IMR-90 (cell line): ENCODE data around the gene EPN2. TPM values are rescaled to one million over a fixed set of nuclear protein-coding genes. Genes with fewer than 3 reads are reported as not detected.

Experiments
- ATAC-seq: fragments of 200-7000 bp; cut with Tn5 transposase; 2 replicates; pipeline ENCODE4 v1.9.1; 2020; ENCODE audit warnings: low read depth, mild to moderate bottlenecking, moderate library complexity
- BruUV-seq: library from RNA; stranded (reverse); fragments of 400-500 nt; replicated peaks from 2 replicates; lab custom pipeline; 2021; lab: Mats Ljungman, UMichigan
- CTCF ChIA-PET: fragments of 300-600 bp; formaldehyde crosslinking; extraction: SDS; loops from one replicate; lab custom pipeline; 2021; ENCODE audit warnings: antibody characterized with exemption; lab: Yijun Ruan, JAX
- POLR2A ChIA-PET: fragments of 300-600 bp; sonication (Branson Sonifier 250); formaldehyde crosslinking; loops from one replicate; lab custom pipeline; 2022; ENCODE audit warnings: antibody characterized with exemption; ENCODE audit not compliant: unreplicated experiment; lab: Charles Lee
- DNase-seq: peaks from one replicate; pipeline ENCODE4 v3.0.0; 2013
- H2AFZ ChIP-seq: replicated peaks from 2 replicates; pipeline ENCODE3; 2013; ENCODE audit warnings: low read length, mild to moderate bottlenecking; ENCODE audit not compliant: poor library complexity
- H2AK5ac ChIP-seq: 2 replicates; pipeline ENCODE4 v1.6.1; 2013; ENCODE audit warnings: low read depth, low read length, inconsistent platforms
- H2AK9ac ChIP-seq: replicated peaks from 2 replicates; pipeline ENCODE3; 2013; ENCODE audit warnings: mild to moderate bottlenecking, low read depth, low read length, moderate library complexity; ENCODE audit not compliant: poor library complexity
- H2BK120ac ChIP-seq: 2 replicates; pipeline ENCODE4 v1.6.1; 2013; ENCODE audit warnings: low read depth, low read length, inconsistent platforms
- H2BK15ac ChIP-seq: 3 replicates; pipeline ENCODE4 v1.6.1; 2013; ENCODE audit warnings: low read depth, low read length, inconsistent platforms
- H2BK20ac ChIP-seq: 2 replicates; pipeline ENCODE4 v1.6.1; 2013; ENCODE audit warnings: low read depth, mild to moderate bottlenecking, inconsistent platforms, low read length, moderate library complexity
- H2BK5ac ChIP-seq: 2 replicates; pipeline ENCODE4 v1.6.1; 2013; ENCODE audit warnings: mild to moderate bottlenecking, low read depth, low read length, inconsistent platforms; ENCODE audit not compliant: poor library complexity, severe bottlenecking
- H3K14ac ChIP-seq: replicated peaks from 2 replicates; pipeline ENCODE4 v1.6.1; 2013; ENCODE audit warnings: low read depth, low read length, inconsistent platforms
- H3K18ac ChIP-seq: 2 replicates; pipeline ENCODE4 v1.6.1; 2013; ENCODE audit warnings: low read depth, low read length, control low read depth
- H3K23ac ChIP-seq: 2 replicates; pipeline ENCODE4 v1.6.1; 2013; ENCODE audit warnings: low read depth, low read length, inconsistent platforms
- H3K27ac ChIP-seq: 2 replicates; pipeline ENCODE4 v1.5.1; 2013; ENCODE audit warnings: mild to moderate bottlenecking, control low read depth, low read length; ENCODE audit not compliant: insufficient read depth
- H3K27me3 ChIP-seq: 2 replicates; pipeline ENCODE4 v1.6.1; 2013; ENCODE audit warnings: low read length; ENCODE audit not compliant: control insufficient read depth, insufficient read depth
- H3K36me3 ChIP-seq: 2 replicates; pipeline ENCODE4 v1.6.1; 2013; ENCODE audit warnings: low read length, mixed read lengths; ENCODE audit not compliant: control insufficient read depth, insufficient read depth
- H3K4ac ChIP-seq: 2 replicates; pipeline ENCODE4 v1.6.1; 2013; ENCODE audit warnings: low read depth, low read length, inconsistent platforms
- H3K4me1 ChIP-seq: 2 replicates; pipeline ENCODE4 v1.6.1; 2013; ENCODE audit warnings: low read length, mixed read lengths; ENCODE audit not compliant: control insufficient read depth, insufficient read depth
- H3K4me2 ChIP-seq: 2 replicates; pipeline ENCODE4 v1.6.1; 2013; ENCODE audit warnings: low read depth, mild to moderate bottlenecking, control low read depth, low read length, moderate library complexity
- H3K4me3 ChIP-seq: 2 replicates; pipeline ENCODE4 v1.5.1; 2013; ENCODE audit warnings: low read depth, mild to moderate bottlenecking, control low read depth, low read length, moderate library complexity; ENCODE audit not compliant: insufficient read depth
- H3K56ac ChIP-seq: 2 replicates; pipeline ENCODE4 v1.6.1; 2013; ENCODE audit warnings: low read length, inconsistent platforms; ENCODE audit not compliant: insufficient read depth; ENCODE audit errors: extremely low read depth
- H3K79me1 ChIP-seq, 2 experiments: 2 replicates each; pipeline ENCODE4 v1.6.1; 2013; ENCODE audit warnings: low read length in 2 of 2, inconsistent platforms in 1 of 2, low read depth in 1 of 2
- H3K9ac ChIP-seq: 2 replicates; pipeline ENCODE4 v1.6.1; 2013; ENCODE audit warnings: low read depth, low read length, control low read depth
- H3K9me1 ChIP-seq: 2 replicates; pipeline ENCODE4 v1.6.1; 2013; ENCODE audit warnings: low read length, inconsistent platforms; ENCODE audit not compliant: insufficient read depth
- H3K9me3 ChIP-seq: 2 replicates; pipeline ENCODE4 v1.6.1; 2013; ENCODE audit warnings: low read length; ENCODE audit not compliant: control insufficient read depth, insufficient read depth
- H4K20me1 ChIP-seq: 2 replicates; pipeline ENCODE4 v1.6.1; 2013; ENCODE audit warnings: low read length, inconsistent platforms; ENCODE audit not compliant: insufficient read depth
- H4K5ac ChIP-seq: 2 replicates; pipeline ENCODE4 v1.6.1; 2013; ENCODE audit warnings: mild to moderate bottlenecking, low read depth, low read length, control low read depth
- H4K8ac ChIP-seq, 2 experiments: 2 replicates each; pipeline ENCODE4 v1.6.1; 2013; ENCODE audit warnings: low read depth in 2 of 2, low read length in 2 of 2, control low read depth in 1 of 2, inconsistent platforms in 1 of 2
- H4K91ac ChIP-seq: 2 replicates; pipeline ENCODE4 v1.6.1; 2013; ENCODE audit warnings: low read depth, low read length, inconsistent platforms; ENCODE audit not compliant: insufficient read depth
- WGBS, 2 experiments: methylation state at CpG; one replicate each; pipeline versions ENCODE4 v1.1.5 to v1.1.7; 2013; ENCODE audit warnings: missing lambda C conversion rate in 2 of 2; ENCODE audit not compliant: insufficient read length in 1 of 2; ENCODE audit errors: extremely low coverage in 2 of 2; 5-methylcytosine and 5-hydroxymethylcytosine counted together
- dilution Hi-C: fragments of 300-500 bp; cut with HindIII; formaldehyde crosslinking; loops from one replicate; pipeline ENCODE4 v1.14.3; 2018; ENCODE audit warnings: low sequenced_read_pairs; ENCODE audit not compliant: unreplicated experiment
- in situ Hi-C: fragments of 300-500 bp; cut with MboI; formaldehyde crosslinking; loops from 3 replicates; pipeline ENCODE4 v1.14.3; 2019; ENCODE audit warnings: low sequenced_read_pairs, inconsistent platforms, mixed read lengths
- intact Hi-C: fragments of 100-400 bp; cut with micrococcal nuclease; formaldehyde crosslinking; loops from 2 replicates; pipeline ENCODE4 v1.10.0; 2022
- polyA plus RNA-seq, 3 experiments: library from polyadenylated mRNA; depleted of rRNA; stranded (reverse); fragments of >200 nt; gene quantifications; 2 replicates each; pipeline ENCODE4 v1.2.3, GENCODE V29; 2012; ENCODE audit warnings: low replicate concordance in 1 of 3
- total RNA-seq: library from RNA; depleted of rRNA; stranded (reverse); fragments of >200 nt; gene quantifications from 2 replicates; pipeline ENCODE4 v1.2.3, GENCODE V29; 2012
- TF ChIP-seq, protein P1 (sequence below): conservative IDR thresholded peaks from 2 replicates; pipeline ENCODE4 v1.5.1; 2012; ENCODE audit warnings: mild to moderate bottlenecking, low read depth, low read length, improper control_type of control experiment

The EPN2 gene
- total and polyA plus RNA-seq, 2 of the 4 experiments (the other 2 are of a cell fraction), result 14.9 to 25.3 TPM

DNA sequence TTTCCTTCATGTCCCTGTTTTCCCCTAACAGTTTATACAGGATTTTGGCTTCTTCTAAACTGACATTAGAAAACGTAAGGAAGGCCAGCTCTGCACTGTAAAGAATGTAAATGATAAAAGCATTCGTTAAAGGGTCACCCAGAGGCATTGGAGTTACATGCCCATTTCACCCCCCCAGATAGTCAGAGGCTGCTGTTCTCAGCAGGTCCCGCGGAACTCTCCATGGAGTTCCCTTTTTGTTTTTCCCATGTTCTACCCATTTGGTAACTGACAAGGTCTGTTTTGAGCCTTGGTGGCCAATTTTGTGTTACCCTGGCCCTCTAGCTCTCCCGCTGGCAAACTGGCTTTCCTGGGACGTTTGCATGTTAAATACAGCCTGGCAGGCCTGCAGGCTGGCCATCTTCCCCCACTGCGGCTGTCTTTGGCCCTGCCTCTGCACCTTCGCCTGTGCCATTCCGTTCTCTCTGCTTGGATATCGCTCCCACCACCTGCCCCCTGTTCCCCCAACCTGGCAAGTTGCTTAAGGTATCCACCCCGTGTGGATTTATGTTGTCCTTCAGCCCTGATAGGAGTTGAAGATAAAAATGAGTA is 49.7 kb downstream of the EPN2 start:
- Histone ChIP-seq H3K23ac (no peak overlapping the region), H2BK5ac (no peak overlapping the region), H2BK15ac (no peak overlapping the region), H4K8ac (no peak overlapping the region), H3K18ac (no peak overlapping the region), H3K14ac (no peak overlapping the region), H2AK9ac (no peak overlapping the region), H4K20me1 (peaks cover 77% of the 10 kb centered on the region), H3K36me3 (peaks cover 17% of the 10 kb centered on the region), H2BK20ac (no peak overlapping the region), H3K27me3 (no peaks in the 10 kb centered on the region), H3K4me1 (peaks cover 15% of the 10 kb centered on the region), H4K91ac (no peak overlapping the region), H3K27ac (no peak overlapping the region), H2AK5ac (no peak overlapping the region), H3K79me1 (peaks cover 25 to 93% of the 10 kb centered on the region in 2 experiments), H3K4me2 (no peak overlapping the region), H3K9me3 (no peaks in the 10 kb centered on the region), H3K4me3 (no peak overlapping the region), H3K9me1 (peaks cover 37% of the 10 kb centered on the region), H3K56ac (no peak overlapping the region), H3K4ac (no peak overlapping the region), H4K5ac (no peak overlapping the region), H3K9ac (no peak overlapping the region), H2AFZ (no peak overlapping the region), H2BK120ac (no peak overlapping the region)
- ATAC-seq (no peak), DNase-seq (no peak)
- ChIA-PET POLR2A (no interaction called here), CTCF (no interaction called here)
- intact Hi-C loops (no loop called here), dilution Hi-C loops (no loop called here), in situ Hi-C loops (no loop called here)
- WGBS, 2 experiments, result 72% methylated on average over 3 of the region's 11 CpGs; no CpG with 5 or more reads in 1 of the 2 experiments
- no TSS peak for BruUV-seq
- TF ChIP-seq, protein P1, sequence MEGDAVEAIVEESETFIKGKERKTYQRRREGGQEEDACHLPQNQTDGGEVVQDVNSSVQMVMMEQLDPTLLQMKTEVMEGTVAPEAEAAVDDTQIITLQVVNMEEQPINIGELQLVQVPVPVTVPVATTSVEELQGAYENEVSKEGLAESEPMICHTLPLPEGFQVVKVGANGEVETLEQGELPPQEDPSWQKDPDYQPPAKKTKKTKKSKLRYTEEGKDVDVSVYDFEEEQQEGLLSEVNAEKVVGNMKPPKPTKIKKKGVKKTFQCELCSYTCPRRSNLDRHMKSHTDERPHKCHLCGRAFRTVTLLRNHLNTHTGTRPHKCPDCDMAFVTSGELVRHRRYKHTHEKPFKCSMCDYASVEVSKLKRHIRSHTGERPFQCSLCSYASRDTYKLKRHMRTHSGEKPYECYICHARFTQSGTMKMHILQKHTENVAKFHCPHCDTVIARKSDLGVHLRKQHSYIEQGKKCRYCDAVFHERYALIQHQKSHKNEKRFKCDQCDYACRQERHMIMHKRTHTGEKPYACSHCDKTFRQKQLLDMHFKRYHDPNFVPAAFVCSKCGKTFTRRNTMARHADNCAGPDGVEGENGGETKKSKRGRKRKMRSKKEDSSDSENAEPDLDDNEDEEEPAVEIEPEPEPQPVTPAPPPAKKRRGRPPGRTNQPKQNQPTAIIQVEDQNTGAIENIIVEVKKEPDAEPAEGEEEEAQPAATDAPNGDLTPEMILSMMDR, result no peak
